Skeletal muscle satellite cell (primary cell): ENCODE results near the gene TTC22.

Source experiments
- H3K27me3 ChIP-seq: 2 replicates; pipeline ENCODE4 v1.7.0; 2013; ENCODE audit warnings: low read length; ENCODE audit not compliant: control insufficient read depth, insufficient read depth
- H3K36me3 ChIP-seq: 2 replicates; pipeline ENCODE4 v1.7.0; 2013; ENCODE audit warnings: mild to moderate bottlenecking, control low read depth, low read length; ENCODE audit not compliant: insufficient read depth
- H3K4me1 ChIP-seq: 2 replicates; pipeline ENCODE4 v1.7.0; 2013; ENCODE audit warnings: low read length; ENCODE audit not compliant: control insufficient read depth, insufficient read depth
- H3K4me2 ChIP-seq: 2 replicates; pipeline ENCODE4 v1.7.0; 2013; ENCODE audit warnings: mild to moderate bottlenecking, low read length
- H3K4me3 ChIP-seq: 2 replicates; pipeline ENCODE4 v1.7.0; 2013; ENCODE audit warnings: low read length
- H3K9ac ChIP-seq: 2 replicates; pipeline ENCODE4 v1.7.0; 2013; ENCODE audit warnings: mild to moderate bottlenecking, low read depth, low read length, moderate library complexity
- H3K9me3 ChIP-seq: replicated peaks from 2 replicates; pipeline ENCODE4 v1.7.0; 2013; ENCODE audit warnings: mild to moderate bottlenecking, control low read depth, low read length

TTC22 gene

DNA sequence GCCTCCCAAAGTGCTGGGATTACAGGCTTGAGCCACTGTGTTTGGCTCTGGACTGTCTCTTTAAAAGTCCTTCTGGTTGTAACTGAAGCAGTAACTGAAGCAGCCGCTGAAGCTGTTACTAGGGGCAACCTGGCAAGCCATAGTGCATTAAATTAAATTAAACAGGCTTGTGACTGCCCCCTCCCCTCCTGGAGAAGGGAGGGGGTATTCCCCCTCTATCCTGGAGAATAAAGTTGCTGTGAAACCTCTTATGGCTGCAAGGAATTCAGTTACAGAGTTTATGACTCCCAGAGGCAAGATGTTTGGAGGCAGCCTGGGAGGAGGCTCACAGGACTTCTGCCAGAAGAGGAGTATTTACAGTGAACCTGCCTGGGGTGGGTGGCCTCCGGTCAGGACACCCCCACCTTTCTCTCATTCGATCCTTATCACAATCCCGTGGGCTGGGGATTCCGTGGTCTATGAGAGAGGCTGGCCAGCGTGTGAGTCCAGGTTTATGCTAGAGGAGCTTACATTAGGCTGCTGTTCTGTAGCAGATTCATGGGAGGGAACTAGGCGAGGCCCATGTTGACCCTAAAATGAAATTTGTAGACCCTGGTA lies 8.3 kb downstream of the TTC22 start:
- Histone ChIP-seq H3K4me2 (no peak overlapping the region), H3K9me3 (peaks cover 6% of the 10 kb centered on the region), H3K9ac (no peak overlapping the region), H3K4me3 (no peak overlapping the region), H3K4me1 (peaks cover 11% of the 10 kb centered on the region), H3K36me3 (no peaks in the 10 kb centered on the region), H3K27me3 (peaks cover 57% of the 10 kb centered on the region)

DNA sequence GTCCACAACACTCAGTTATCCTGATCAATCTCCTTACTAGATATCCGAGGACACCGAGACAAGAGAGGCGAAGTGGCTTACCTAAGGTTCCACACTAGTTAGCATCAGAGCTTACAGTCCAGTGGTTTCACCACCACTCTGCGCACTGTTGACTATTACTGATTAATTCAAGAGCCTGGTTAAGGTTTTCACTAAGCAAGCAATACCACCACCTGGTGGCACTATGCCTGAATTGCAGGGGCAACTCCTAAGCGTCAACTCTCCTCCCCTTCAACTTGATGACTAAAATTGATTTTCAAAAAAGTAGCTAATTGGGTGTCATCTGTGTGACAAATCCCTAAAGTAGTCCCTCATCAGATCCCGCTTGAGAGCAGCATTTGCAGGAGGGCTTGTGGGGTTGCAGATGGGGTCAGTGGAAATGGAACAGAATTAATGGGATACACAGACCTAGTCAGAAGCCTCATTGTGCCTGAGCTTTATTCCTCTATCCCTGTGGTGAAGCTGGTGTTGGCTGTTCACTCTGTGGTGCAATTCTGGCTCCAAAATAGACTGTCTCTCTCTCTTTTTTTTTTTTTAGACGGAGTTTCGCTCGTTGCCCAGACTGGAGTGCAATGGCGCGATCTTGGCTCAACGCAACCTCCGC lies 9.1 kb downstream of the TTC22 start:
- no peak overlapping the region for H3K4me2 ChIP-seq
- no peaks in the 10 kb centered on the region for H3K36me3 ChIP-seq
- peaks cover 64% of the 10 kb centered on the region for H3K27me3 ChIP-seq
- H3K9me3 ChIP-seq: peaks cover 6% of the 10 kb centered on the region
- H3K4me3 ChIP-seq: no peak overlapping the region
- no peak overlapping the region for H3K9ac ChIP-seq
- H3K4me1 ChIP-seq: peaks cover 11% of the 10 kb centered on the region

DNA sequence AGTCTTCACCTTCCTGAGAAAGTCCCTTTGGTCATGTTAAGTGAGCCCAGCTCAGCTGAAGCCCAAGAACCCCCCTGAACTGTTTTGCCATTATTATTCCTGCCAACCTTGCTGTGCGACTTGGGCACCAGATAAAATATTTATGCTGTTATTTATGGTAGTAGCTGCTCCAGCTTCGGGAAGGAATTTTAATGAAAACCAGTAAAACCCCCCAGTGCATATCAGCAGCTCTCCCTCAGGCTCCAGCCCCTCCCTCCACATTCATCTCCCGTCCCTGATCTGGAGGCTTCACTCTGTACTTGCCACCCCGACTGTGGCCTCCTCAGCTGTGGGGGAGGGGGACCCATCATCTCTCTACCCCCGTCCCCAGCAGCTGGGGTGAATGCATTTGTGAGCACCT lies 12.7 kb downstream of the TTC22 start:
- Histone ChIP-seq H3K36me3 (no peaks in the 10 kb centered on the region), H3K9ac (no peak overlapping the region), H3K4me1 (no peaks in the 10 kb centered on the region), H3K4me2 (no peak overlapping the region), H3K27me3 (peaks cover 88% of the 10 kb centered on the region), H3K4me3 (no peak overlapping the region), H3K9me3 (peaks cover 6% of the 10 kb centered on the region)

DNA sequence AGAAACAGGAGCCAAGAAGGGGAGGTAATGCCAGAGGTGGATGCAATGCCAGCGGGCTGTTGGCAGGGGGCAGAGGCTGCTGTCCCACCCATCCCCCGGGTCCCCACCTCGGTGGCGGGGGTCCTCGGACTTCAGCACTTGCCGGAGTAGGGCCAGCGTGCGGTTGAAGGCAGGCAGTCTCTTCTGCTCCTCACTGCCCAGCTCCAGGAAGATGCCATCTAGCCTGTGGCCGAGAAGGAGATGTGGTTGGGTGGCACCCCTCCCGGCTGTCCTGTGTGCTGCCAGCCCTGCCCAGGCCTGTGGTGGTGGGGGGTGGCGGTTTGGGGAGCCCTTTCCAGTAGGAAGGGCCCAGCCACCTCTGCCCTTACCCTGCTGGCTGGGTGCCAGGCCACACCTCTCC lies 13.5 kb downstream of the TTC22 start:
- Histone ChIP-seq H3K9me3 (peaks cover 6% of the 10 kb centered on the region), H3K27me3 (peaks cover 88% of the 10 kb centered on the region), H3K36me3 (no peaks in the 10 kb centered on the region), H3K9ac (no peak overlapping the region), H3K4me1 (no peaks in the 10 kb centered on the region), H3K4me3 (no peak overlapping the region), H3K4me2 (no peak overlapping the region)

DNA sequence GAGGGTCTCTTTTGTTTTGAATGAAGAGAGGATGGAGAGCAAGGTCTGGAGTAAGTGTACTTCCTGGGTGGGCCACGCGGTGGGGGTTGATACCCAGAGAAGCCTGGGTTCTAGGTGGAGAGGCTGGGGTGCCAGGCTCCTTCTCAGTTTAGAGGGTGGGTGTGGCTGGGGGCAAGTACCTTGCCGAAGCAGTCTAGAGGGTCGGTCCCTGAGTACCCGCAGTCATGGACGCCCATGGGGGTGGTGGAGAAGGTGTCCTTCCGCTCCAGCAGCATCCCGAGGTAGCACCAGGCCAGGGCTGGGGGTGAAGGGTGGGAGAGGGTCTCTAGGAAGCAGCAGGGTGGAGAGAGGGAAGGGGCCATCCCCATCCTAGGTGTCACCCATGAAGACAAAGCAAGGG lies 14.3 kb downstream of the TTC22 start:
- H3K4me1 ChIP-seq: no peaks in the 10 kb centered on the region
- peaks cover 89% of the 10 kb centered on the region for H3K27me3 ChIP-seq
- H3K4me2 ChIP-seq: no peak overlapping the region
- no peak overlapping the region for H3K4me3 ChIP-seq
- peaks cover under 1% of the 10 kb centered on the region for H3K9me3 ChIP-seq
- H3K36me3 ChIP-seq: no peaks in the 10 kb centered on the region
- H3K9ac ChIP-seq: no peak overlapping the region

DNA sequence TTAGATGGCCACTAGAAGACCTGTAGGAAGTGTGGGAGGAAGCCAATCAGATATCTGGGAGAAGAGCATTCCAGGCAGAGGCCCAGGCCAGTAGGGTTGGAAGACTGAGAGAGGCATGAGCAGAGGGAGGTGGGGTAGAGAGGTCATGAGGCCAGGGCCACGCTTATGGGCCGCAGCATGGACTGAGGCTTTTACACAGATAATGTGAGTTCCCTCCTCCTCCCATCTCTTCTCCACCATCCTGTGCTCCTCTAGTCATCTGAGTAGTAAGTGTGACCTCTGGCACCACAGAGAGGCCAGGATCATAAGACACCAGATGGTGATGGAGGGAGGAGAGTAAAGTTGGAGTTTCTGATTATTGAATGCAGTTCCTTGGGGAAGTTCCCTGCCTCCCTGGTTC lies 17.1 kb downstream of the TTC22 start:
- Histone ChIP-seq H3K9ac (no peak overlapping the region), H3K4me3 (no peak overlapping the region), H3K4me2 (no peak overlapping the region), H3K36me3 (no peaks in the 10 kb centered on the region), H3K27me3 (peaks cover 87% of the 10 kb centered on the region), H3K4me1 (no peaks in the 10 kb centered on the region), H3K9me3 (no peaks in the 10 kb centered on the region)

DNA sequence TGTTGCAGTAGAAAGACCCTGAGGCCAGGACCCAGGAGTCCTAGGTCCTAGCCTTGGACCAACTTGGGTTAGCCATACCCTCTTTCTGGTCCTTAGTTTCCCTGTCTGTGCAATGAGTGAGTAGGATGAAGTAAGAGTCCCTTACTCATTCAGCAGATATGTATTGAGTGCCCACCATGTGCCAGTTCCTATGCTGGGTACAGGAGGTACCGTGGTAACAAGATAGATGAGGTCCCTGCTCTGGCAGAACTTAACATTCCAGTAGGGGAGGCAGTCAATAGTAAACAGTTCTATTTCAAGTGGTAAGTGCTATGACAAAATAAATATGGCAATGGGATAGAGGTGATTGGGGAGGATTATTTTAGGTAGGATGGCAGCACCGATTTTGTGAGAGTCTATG lies 18.5 kb downstream of the TTC22 start:
- no peak overlapping the region for H3K9ac ChIP-seq
- no peaks in the 10 kb centered on the region for H3K9me3 ChIP-seq
- no peaks in the 10 kb centered on the region for H3K4me1 ChIP-seq
- peaks cover 87% of the 10 kb centered on the region for H3K27me3 ChIP-seq
- H3K36me3 ChIP-seq: no peaks in the 10 kb centered on the region
- no peak overlapping the region for H3K4me2 ChIP-seq
- H3K4me3 ChIP-seq: no peak overlapping the region

DNA sequence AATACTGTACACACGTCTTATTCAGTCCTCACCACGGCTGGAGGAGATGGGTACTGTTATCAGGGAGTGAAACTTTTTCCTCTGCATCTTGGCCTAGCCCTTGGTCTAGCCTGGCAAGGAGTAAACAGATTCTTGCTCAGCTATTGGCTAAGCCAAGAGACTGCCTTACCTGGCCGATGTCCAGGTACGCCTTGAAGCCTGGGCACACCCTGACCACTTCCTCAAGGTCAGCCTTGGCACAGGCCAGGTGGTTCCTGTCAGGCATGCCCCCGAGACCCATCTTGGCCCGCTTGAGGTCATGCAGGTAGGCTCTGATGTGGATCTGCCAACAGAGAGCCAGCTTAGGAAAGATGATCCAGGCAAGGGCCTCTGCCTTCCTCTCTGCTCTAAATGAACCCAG lies 19.0 kb downstream of the TTC22 start:
- Histone ChIP-seq H3K9ac (no peak overlapping the region), H3K4me2 (no peak overlapping the region), H3K27me3 (peaks cover 86% of the 10 kb centered on the region), H3K4me1 (no peaks in the 10 kb centered on the region), H3K4me3 (no peak overlapping the region), H3K9me3 (no peaks in the 10 kb centered on the region), H3K36me3 (no peaks in the 10 kb centered on the region)

DNA sequence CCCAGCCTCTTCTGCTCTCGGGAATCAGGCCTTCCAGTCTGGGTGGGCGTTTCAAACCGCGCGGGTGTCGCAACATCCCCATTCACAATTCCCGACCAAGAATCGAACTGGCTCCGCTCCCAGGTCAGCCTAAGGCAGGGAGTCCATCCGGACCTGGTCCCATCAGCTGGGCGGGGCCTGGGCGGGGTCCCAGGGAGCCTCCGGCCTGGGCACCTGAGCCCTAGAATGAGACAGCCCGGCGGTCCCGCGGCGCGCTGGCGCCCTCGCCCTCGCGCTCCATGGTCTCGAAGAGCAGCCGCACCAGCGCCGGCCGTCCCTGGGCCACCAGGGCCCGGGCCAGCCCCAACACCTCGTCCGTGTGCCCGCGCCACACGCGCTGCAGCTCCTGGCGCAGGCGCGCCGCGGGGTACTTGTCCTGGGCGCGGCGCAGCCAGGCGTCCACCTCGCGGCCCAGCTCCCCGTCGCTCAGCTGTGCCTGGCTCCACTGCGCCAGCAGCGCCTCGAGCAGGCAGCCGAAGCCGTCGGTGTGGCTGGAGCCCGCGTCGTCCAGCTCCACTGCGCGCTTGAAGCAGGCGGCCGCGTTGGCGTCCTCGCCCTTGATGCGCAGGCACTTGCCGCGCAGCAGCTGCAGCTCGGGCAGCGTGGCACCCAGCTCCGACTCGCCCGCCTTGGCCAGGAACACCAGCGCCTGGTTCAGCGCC lies 19.9 kb downstream of the TTC22 start:
- no peaks in the 10 kb centered on the region for H3K36me3 ChIP-seq
- no peak overlapping the region for H3K4me3 ChIP-seq
- peak overlapping the region; percentile 29 for H3K4me2 ChIP-seq
- no peaks in the 10 kb centered on the region for H3K4me1 ChIP-seq
- no peak overlapping the region for H3K9ac ChIP-seq
- no peaks in the 10 kb centered on the region for H3K9me3 ChIP-seq
- peaks cover 87% of the 10 kb centered on the region for H3K27me3 ChIP-seq

DNA sequence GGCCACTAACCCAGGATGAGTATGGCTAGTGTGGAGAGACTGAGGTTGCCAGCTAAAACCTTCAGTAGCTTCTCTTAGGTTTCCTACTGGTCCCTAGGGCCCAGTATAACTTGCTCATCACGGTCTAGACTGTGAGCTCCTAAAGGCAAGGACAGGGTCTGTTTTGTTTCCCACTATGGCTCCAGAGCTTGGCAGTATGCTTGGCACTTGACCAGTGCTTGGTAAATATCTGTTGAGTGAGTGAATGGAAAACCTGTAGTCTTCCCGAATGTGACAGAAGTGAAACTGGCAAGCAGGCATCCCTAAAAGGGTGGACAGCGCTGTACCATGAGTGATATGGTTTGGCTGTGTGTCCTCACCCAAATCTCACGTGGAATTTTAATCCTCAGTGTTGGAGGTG lies 23.7 kb downstream of the TTC22 start:
- Histone ChIP-seq H3K4me3 (no peak overlapping the region), H3K9ac (no peak overlapping the region), H3K9me3 (no peaks in the 10 kb centered on the region), H3K36me3 (no peaks in the 10 kb centered on the region), H3K4me2 (no peak overlapping the region), H3K4me1 (no peaks in the 10 kb centered on the region), H3K27me3 (peaks cover 59% of the 10 kb centered on the region)

DNA sequence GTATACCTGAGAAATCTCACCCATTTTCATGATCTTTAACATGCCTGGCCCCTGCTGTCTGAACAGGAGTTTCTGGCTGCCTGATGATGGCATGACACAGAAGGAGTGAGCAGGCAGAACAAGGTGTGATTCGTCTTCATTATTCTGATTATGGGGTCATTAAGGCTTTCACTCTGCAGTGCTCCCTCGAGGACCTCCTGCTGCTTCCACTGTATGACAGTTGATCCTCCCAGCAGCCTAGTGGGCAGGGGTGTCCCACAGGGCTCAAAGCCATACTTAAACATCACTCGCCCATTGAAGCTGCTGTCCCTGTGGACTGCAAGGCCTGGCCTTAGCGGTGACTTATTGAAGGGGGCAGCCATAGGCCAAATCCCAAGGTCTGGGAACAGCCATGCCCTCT lies 24.1 kb downstream of the TTC22 start:
- Histone ChIP-seq H3K4me2 (no peak overlapping the region), H3K9me3 (no peaks in the 10 kb centered on the region), H3K9ac (no peak overlapping the region), H3K4me1 (no peaks in the 10 kb centered on the region), H3K27me3 (peaks cover 55% of the 10 kb centered on the region), H3K4me3 (no peak overlapping the region), H3K36me3 (no peaks in the 10 kb centered on the region)
